Mesenchymal stem cell (in vitro differentiated cells and primary cell): Measurements from ENCODE around the gene OSBPL1A.
"Not testable (repeated sequence)": the region's sequence is repeated elsewhere in the genome, so short reads cannot be mapped to it uniquely, and the experiment has no call there.

Experiments
- DNase-seq: peaks from one replicate; pipeline ENCODE4 v3.0.0-alpha.2; 2013
- H2AFZ ChIP-seq: one replicate; pipeline ENCODE4 v1.6.1; 2013; ENCODE audit warnings: low read depth, mild to moderate bottlenecking, control low read depth, inconsistent platforms, low read length, moderate library complexity
- H2AK5ac ChIP-seq: 2 replicates; pipeline ENCODE4 v1.6.1; 2013; ENCODE audit warnings: low read length, moderate library complexity, mild to moderate bottlenecking, inconsistent platforms; ENCODE audit not compliant: severe bottlenecking
- H2BK120ac ChIP-seq: one replicate; pipeline ENCODE4 v1.6.1; 2013; ENCODE audit warnings: low read depth, mild to moderate bottlenecking, inconsistent platforms, low read length, moderate library complexity
- H2BK12ac ChIP-seq, 2 experiments: one replicate each; pipeline ENCODE4 v1.6.1; 2013; ENCODE audit warnings: inconsistent platforms in 2 of 2, low read length in 2 of 2, mild to moderate bottlenecking in 2 of 2, moderate library complexity in 2 of 2, control low read depth in 1 of 2
- H2BK15ac ChIP-seq: one replicate; pipeline ENCODE4 v1.6.1; 2013; ENCODE audit warnings: mild to moderate bottlenecking, low read depth, inconsistent platforms; ENCODE audit not compliant: poor library complexity, severe bottlenecking
- H2BK5ac ChIP-seq: 2 replicates; pipeline ENCODE4 v1.6.1; 2013; ENCODE audit warnings: low read depth, mild to moderate bottlenecking, low read length, control low read depth, inconsistent platforms; ENCODE audit not compliant: poor library complexity, severe bottlenecking
- H3K14ac ChIP-seq, 2 experiments: one replicate each; pipeline ENCODE4 v1.6.1; 2013; ENCODE audit warnings: inconsistent platforms in 2 of 2, low read length in 2 of 2, control low read depth in 1 of 2, mild to moderate bottlenecking in 1 of 2, moderate library complexity in 1 of 2
- H3K18ac ChIP-seq, 2 experiments: one replicate each; pipeline ENCODE4 v1.6.1; 2013; ENCODE audit warnings: inconsistent platforms in 2 of 2, low read length in 2 of 2, control low read depth in 1 of 2, low read depth in 1 of 2, mild to moderate bottlenecking in 1 of 2
- H3K23ac ChIP-seq, 2 experiments: one replicate each; pipeline ENCODE4 v1.6.1; 2013; ENCODE audit warnings: inconsistent platforms in 2 of 2, low read length in 2 of 2, mild to moderate bottlenecking in 2 of 2, moderate library complexity in 2 of 2, control low read depth in 1 of 2
- H3K27ac ChIP-seq: 2 replicates; pipeline ENCODE4 v1.5.1; 2013; ENCODE audit warnings: mild to moderate bottlenecking, moderate library complexity, low read length, control low read depth, inconsistent platforms; ENCODE audit not compliant: poor library complexity, severe bottlenecking
- H3K27me3 ChIP-seq, 2 experiments: 2 replicates each; pipeline versions ENCODE4 v1.6.1 to v1.7.0; 2013; ENCODE audit warnings: low read length in 2 of 2, mild to moderate bottlenecking in 2 of 2, moderate library complexity in 2 of 2, control low read depth in 1 of 2, inconsistent platforms in 1 of 2; ENCODE audit not compliant: control insufficient read depth in 1 of 2, insufficient read depth in 1 of 2
- H3K36me3 ChIP-seq, 2 experiments: 2 replicates each; pipeline versions ENCODE4 v1.6.1 to v1.7.0; 2013; ENCODE audit warnings: low read length in 2 of 2, control low read depth in 1 of 2, inconsistent platforms in 1 of 2, low read depth in 1 of 2, mild to moderate bottlenecking in 1 of 2; ENCODE audit not compliant: insufficient read depth in 2 of 2, control insufficient read depth in 1 of 2
- H3K4ac ChIP-seq, 2 experiments: one replicate each; pipeline ENCODE4 v1.6.1; 2013; ENCODE audit warnings: inconsistent platforms in 2 of 2, low read length in 2 of 2, mild to moderate bottlenecking in 2 of 2, moderate library complexity in 2 of 2, control low read depth in 1 of 2, low read depth in 1 of 2
- H3K4me1 ChIP-seq: 2 replicates; pipeline ENCODE4 v1.6.1; 2013; ENCODE audit warnings: low read depth, low read length, control low read depth; ENCODE audit not compliant: control insufficient read depth, insufficient read depth
- H3K4me2 ChIP-seq: 2 replicates; pipeline ENCODE4 v1.6.1; 2013; ENCODE audit warnings: low read length, mild to moderate bottlenecking, inconsistent platforms; ENCODE audit not compliant: poor library complexity, severe bottlenecking
- H3K4me3 ChIP-seq, 2 experiments: 2 replicates each; pipeline versions ENCODE4 v1.5.1 to v1.7.0; 2013; ENCODE audit warnings: low read length in 2 of 2, mild to moderate bottlenecking in 2 of 2, control low read depth in 1 of 2, low read depth in 1 of 2; ENCODE audit not compliant: insufficient read depth in 1 of 2
- H3K79me1 ChIP-seq: replicated peaks from 2 replicates; pipeline ENCODE4 v1.6.1; 2013; ENCODE audit warnings: mild to moderate bottlenecking, control low read depth, low read length, inconsistent platforms; ENCODE audit not compliant: poor library complexity, severe bottlenecking
- H3K9ac ChIP-seq: 2 replicates; pipeline ENCODE4 v1.7.0; 2013; ENCODE audit warnings: mild to moderate bottlenecking, low read length, moderate library complexity
- H3K9me3 ChIP-seq: 2 replicates; pipeline ENCODE4 v1.7.0; 2013; ENCODE audit warnings: mild to moderate bottlenecking, low read length; ENCODE audit not compliant: control insufficient read depth
- H4K8ac ChIP-seq: one replicate; pipeline ENCODE4 v1.6.1; 2013; ENCODE audit warnings: inconsistent platforms, mild to moderate bottlenecking, low read length, moderate library complexity
- H4K91ac ChIP-seq: one replicate; pipeline ENCODE4 v1.6.1; 2013; ENCODE audit warnings: mild to moderate bottlenecking, low read length, inconsistent platforms
- WGBS: methylation state at CpG from one replicate; pipeline ENCODE4 v1.1.7; 2013; ENCODE audit warnings: mixed read lengths; 5-methylcytosine and 5-hydroxymethylcytosine counted together

OSBPL1A gene

GRCh38 chr18:24366328-24366727 lies 31.3 kb downstream of the OSBPL1A start:
- H3K4me2 ChIP-seq: no peak overlapping the region
- no peak overlapping the region for H2BK5ac ChIP-seq
- H3K14ac ChIP-seq: no peak overlapping the region
- no peak overlapping the region for H4K91ac ChIP-seq
- H3K27me3 ChIP-seq: no peaks in the 10 kb centered on the region
- no peak overlapping the region for H2AK5ac ChIP-seq
- H2BK12ac ChIP-seq: no peak overlapping the region
- no peaks in the 10 kb centered on the region for H3K9me3 ChIP-seq
- H3K18ac ChIP-seq: no peak overlapping the region
- no peak overlapping the region for H3K23ac ChIP-seq
- H2BK120ac ChIP-seq: no peak overlapping the region
- no peak overlapping the region for H2AFZ ChIP-seq
- no peak overlapping the region for H3K4me3 ChIP-seq
- H3K36me3 ChIP-seq: peaks cover 0 to 70% of the 10 kb centered on the region in 2 experiments
- no peak overlapping the region for H3K9ac ChIP-seq
- no peak overlapping the region for H3K4ac ChIP-seq
- WGBS: 94% methylated on average over 3 of the region's 3 CpGs
- no peaks in the 10 kb centered on the region for H3K79me1 ChIP-seq
- no peak overlapping the region for H2BK15ac ChIP-seq
- DNase-seq: no peak
- H4K8ac ChIP-seq: no peak overlapping the region
- no peak overlapping the region for H3K27ac ChIP-seq
- no peaks in the 10 kb centered on the region for H3K4me1 ChIP-seq

GRCh38 chr18:24364177-24364576 lies 33.4 kb downstream of the OSBPL1A start:
- H3K14ac ChIP-seq: no peak overlapping the region
- no peak overlapping the region for H2BK120ac ChIP-seq
- DNase-seq: no peak
- H3K23ac ChIP-seq: no peak overlapping the region
- no peak overlapping the region for H3K9ac ChIP-seq
- no peak overlapping the region for H3K4ac ChIP-seq
- H3K4me1 ChIP-seq: no peaks in the 10 kb centered on the region
- H2AFZ ChIP-seq: no peak overlapping the region
- no peak overlapping the region for H2BK15ac ChIP-seq
- H3K27me3 ChIP-seq: no peaks in the 10 kb centered on the region
- H3K36me3 ChIP-seq: peaks cover 0 to 71% of the 10 kb centered on the region in 2 experiments
- no peak overlapping the region for H3K4me3 ChIP-seq
- no peak overlapping the region for H3K18ac ChIP-seq
- no peak overlapping the region for H4K8ac ChIP-seq
- no peak overlapping the region for H3K4me2 ChIP-seq
- H2BK5ac ChIP-seq: no peak overlapping the region
- no peak overlapping the region for H4K91ac ChIP-seq
- WGBS: 100% methylated on average over 1 of the region's 1 CpG
- H3K9me3 ChIP-seq: no peaks in the 10 kb centered on the region
- no peak overlapping the region for H2BK12ac ChIP-seq
- no peaks in the 10 kb centered on the region for H3K79me1 ChIP-seq
- H3K27ac ChIP-seq: no peak overlapping the region
- no peak overlapping the region for H2AK5ac ChIP-seq

- H2AFZ ChIP-seq: no peak overlapping the region
- no peak overlapping the region for H3K14ac ChIP-seq
- H3K27ac ChIP-seq: no peak overlapping the region
- H3K4me3 ChIP-seq: no peak overlapping the region
- no peak overlapping the region for H3K23ac ChIP-seq
- H2BK12ac ChIP-seq: no peak overlapping the region
- no peak overlapping the region for H3K18ac ChIP-seq
- peaks cover 0 to 72% of the 10 kb centered on the region in 2 experiments for H3K36me3 ChIP-seq
- H2AK5ac ChIP-seq: no peak overlapping the region
- H4K8ac ChIP-seq: no peak overlapping the region
- no peaks in the 10 kb centered on the region for H3K4me1 ChIP-seq
- H2BK15ac ChIP-seq: no peak overlapping the region
- no peaks in the 10 kb centered on the region for H3K79me1 ChIP-seq
- no peak overlapping the region for H3K4me2 ChIP-seq
- no peak overlapping the region for H3K9ac ChIP-seq
- WGBS: 100% methylated on average over 1 of the region's 1 CpG
- H2BK120ac ChIP-seq: no peak overlapping the region
- H4K91ac ChIP-seq: no peak overlapping the region
- H2BK5ac ChIP-seq: no peak overlapping the region
- H3K4ac ChIP-seq: no peak overlapping the region
- DNase-seq: no peak
- H3K9me3 ChIP-seq: no peaks in the 10 kb centered on the region
- H3K27me3 ChIP-seq: no peaks in the 10 kb centered on the region
Measured at GRCh38 chr18:24362757-24363156, 34.9 kb downstream of the OSBPL1A start.

GRCh38 chr18:24359787-24360530 lies 37.7 kb downstream of the OSBPL1A start:
- not testable (repeated sequence) for H2BK120ac ChIP-seq, H3K4me2 ChIP-seq, H2BK15ac ChIP-seq, H2BK12ac ChIP-seq, H3K79me1 ChIP-seq, H3K4me3 ChIP-seq, H4K91ac ChIP-seq, H3K27me3 ChIP-seq, H3K4me1 ChIP-seq, H3K14ac ChIP-seq, H3K4ac ChIP-seq, H4K8ac ChIP-seq, H3K27ac ChIP-seq, H2BK5ac ChIP-seq, H2AFZ ChIP-seq, H3K9me3 ChIP-seq, H2AK5ac ChIP-seq, H3K23ac ChIP-seq, H3K18ac ChIP-seq
- DNase-seq: peak; percentile 61
- peaks cover 0 to 46% of the 10 kb centered on the region in 2 experiments for H3K36me3 ChIP-seq
- 44% methylated on average over 8 of the region's 9 CpGs for WGBS
- peak overlapping the region; percentile 54 for H3K9ac ChIP-seq
